NT2/D1 (cell line): ENCODE measurements around the gene CACUL1.

ENCODE experiments used
- SUZ12 ChIP-seq: IDR thresholded peaks from 2 replicates; pipeline ENCODE4 v1.6.1; 2011; ENCODE audit not compliant: insufficient read length, insufficient read depth; ENCODE audit errors: extremely low read depth
- ZNF274 ChIP-seq: IDR thresholded peaks from 2 replicates; pipeline ENCODE4 v1.6.1; 2011; ENCODE audit warnings: mild to moderate bottlenecking, low read depth, low read length

DNA sequence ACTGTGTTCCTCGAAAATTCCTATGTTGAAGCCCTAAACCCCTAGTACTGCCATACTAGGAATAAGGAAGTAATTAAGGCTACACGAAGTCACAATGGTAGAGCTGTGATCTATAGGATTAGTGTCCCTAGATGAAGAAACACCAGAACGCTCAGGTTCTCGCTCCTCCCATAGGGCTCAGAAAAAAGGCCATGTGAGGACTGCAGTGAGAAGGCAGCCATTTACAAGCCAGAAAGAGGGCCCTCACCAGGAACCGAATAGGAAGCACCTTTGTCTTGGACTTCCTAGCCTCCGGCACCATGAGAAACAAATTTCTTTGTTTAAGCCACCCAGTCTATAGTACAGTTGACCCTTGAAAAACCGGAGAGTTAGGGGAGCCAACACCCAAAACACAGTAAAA, 46.2 kb downstream of the CACUL1 start:
- TF ChIP-seq ZNF274 (no peak), SUZ12 (no peak)
